K562 treated with DMSO at 1 percent for 24 hours (cell line): ENCODE data around the gene BATF2. TPM values are rescaled to one million over a fixed set of nuclear protein-coding genes. Genes with fewer than 3 reads are reported as not detected.

Source experiments
- total RNA-seq: library from RNA; unstranded; fragments of 300-600 nt; gene quantifications from 2 replicates; pipeline ENCODE4 v1.2.3, GENCODE V29; 2022; ENCODE audit warnings: low read depth; ENCODE audit not compliant: insufficient read depth

The BATF2 gene, protein sequence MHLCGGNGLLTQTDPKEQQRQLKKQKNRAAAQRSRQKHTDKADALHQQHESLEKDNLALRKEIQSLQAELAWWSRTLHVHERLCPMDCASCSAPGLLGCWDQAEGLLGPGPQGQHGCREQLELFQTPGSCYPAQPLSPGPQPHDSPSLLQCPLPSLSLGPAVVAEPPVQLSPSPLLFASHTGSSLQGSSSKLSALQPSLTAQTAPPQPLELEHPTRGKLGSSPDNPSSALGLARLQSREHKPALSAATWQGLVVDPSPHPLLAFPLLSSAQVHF
- 10.3 TPM in 2 replicates for total RNA-seq

DNA sequence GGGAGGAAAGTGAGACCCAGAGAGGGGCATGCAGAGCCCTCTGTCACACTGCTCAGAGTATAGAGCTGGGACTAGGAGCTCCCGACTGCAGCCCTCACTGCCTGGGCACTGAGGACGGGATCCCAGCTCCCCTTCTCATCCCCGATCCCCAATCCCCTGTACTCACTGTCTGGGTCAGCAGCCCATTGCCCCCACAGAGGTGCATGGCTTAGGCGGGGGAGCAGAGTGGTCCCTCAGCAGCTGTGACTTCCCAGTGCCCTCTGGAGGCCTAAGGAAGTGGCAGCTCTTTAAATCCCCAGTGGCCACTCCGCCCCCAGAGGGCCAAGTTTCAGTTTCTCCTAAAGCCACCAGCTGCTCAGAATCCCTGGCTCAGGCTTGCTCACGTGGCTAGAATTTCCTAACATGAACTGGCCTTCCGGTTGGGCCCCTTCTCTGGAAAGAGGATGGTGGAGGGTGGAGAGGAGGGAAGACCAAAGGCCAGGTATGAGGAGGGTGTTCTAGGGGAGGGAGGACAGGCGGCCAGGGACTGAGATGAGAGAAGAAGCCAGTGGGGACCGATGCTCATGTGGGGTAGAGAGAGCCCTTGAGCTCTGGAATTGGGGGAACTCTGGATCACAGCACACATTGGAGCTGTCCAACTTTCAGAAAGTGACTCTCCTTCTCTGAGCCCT is at the start of gene BATF2:
Gene BATF2 (minus strand): TSS at position 262 of the 671 bp plus-strand sequence. CDS start 57 bp downstream, at position 205.

DNA sequence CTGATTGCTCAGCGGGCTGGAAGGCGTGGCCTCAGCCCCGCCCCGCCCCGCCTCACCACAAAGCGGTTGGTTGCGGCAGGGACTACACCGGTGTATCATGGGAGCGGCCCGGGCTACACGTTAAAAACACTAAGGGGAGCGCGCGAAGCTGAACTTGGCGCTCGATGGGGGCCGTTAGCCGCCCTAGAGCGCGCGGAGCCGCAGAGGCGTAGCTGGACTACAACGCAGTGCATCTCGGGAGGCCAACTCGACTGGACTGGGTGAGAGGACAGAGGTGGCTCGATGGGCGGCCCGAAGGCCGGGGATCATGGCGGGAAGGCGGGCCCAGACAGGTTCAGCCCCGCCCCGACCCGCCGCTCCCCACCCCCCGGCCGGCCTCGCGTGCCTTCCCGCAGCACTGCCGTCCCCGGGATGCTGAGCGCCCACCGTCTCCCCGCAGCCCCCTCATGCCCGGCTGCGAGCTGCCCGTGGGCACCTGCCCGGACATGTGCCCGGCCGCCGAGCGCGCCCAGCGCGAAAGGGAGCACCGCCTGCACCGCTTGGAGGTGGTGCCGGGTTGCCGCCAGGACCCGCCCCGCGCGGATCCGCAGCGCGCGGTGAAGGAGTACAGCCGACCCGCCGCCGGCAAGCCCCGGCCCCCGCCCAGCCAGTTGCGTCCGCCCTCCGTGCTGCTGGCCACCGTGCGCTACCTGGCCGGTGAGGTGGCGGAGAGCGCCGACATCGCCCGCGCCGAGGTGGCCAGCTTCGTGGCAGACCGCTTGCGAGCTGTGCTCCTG is 44.3 kb upstream of the BATF2 start, which contains the start of gene SAC3D1:
Gene SAC3D1 (plus strand): TSS at position 364 of the 776 bp plus-strand sequence. CDS start 83 bp downstream, at position 447.

DNA sequence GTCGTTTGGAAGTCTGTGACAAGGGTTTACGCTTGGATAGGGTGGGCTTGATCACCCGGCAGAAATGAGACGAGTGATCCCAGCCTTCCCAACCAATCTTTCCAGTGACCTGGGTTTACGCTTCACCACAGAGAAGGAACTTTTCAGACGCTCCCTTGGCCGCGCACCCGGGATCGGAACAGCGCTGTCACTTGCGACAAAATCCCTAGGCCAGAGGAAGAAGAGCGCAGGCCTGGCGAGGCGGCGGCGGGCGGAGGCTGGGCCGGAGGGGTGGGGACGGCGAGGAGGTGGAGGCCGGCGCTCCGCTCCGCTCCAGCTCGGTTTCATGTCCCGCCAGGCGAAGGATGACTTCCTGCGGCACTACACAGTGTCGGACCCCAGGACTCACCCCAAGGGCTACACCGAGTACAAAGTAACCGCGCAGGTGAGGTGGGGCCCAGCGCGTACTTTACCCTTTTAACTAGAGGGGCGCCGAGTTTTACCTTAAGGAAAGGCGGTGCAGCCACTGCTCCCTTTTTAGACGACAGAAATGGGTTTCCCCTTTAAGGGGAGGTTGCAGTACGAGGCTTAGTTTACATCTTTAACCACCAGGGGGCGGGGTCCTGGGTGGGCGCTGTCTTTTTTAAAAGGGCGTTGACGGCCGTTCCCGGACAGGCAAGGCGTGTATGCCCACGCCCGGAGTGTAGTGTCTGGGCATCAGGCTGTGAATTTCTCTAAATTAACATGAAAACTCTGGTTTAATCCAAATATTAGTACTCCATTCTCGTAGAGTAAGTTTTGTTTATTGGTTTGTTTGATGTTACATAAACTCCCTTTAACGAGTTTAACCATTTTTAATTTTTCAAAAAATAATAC is 30.7 kb upstream of the BATF2 start, which contains the start of gene SNX15:
Gene SNX15 (plus strand): TSS at position 227 of the 855 bp plus-strand sequence. CDS start 99 bp downstream, at position 326.

DNA sequence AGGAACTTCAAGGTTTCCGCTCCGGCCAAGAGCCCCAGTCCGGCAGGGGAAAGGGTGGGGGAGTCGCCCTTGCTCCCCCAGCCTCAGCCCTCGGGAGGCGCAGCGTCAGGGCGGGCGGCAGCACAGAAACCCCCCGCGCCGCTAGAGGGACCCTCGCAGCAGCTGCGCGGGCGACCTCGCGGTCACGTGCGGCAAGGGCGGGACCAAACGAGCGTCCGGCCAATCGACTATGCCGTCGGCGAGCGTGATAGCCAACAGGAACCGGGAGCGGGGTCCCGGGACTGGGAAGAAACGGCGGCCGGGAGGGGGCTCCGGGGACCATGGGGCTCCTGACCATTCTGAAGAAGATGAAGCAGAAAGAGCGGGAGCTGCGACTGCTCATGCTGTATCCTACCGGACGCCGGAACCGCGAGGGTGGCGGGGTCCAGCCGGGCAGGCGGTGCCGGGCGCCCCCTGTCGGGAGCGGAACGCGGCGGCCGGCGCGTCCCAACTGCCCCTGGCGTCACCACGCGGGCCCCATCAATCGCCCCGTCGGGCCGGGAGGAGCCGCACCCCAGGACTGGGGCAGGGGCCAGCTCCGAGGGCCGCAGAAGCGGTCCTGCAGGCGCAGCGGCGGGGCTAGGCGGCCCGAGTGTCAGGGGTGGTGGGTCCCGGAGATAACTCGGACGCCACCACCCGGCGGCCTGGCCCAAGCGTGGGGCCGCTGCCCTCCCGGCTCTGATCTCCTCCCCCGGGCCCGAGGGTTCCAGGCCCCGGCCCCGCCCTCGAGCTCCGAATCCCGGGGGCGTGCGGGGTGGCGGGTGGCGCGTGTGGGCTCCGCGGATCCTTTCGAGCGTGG is 17.3 kb upstream of the BATF2 start, which contains the start of gene ARL2:
Gene ARL2 (plus strand): TSS at position 273 of the 838 bp plus-strand sequence. CDS start 48 bp downstream, at position 321.

DNA sequence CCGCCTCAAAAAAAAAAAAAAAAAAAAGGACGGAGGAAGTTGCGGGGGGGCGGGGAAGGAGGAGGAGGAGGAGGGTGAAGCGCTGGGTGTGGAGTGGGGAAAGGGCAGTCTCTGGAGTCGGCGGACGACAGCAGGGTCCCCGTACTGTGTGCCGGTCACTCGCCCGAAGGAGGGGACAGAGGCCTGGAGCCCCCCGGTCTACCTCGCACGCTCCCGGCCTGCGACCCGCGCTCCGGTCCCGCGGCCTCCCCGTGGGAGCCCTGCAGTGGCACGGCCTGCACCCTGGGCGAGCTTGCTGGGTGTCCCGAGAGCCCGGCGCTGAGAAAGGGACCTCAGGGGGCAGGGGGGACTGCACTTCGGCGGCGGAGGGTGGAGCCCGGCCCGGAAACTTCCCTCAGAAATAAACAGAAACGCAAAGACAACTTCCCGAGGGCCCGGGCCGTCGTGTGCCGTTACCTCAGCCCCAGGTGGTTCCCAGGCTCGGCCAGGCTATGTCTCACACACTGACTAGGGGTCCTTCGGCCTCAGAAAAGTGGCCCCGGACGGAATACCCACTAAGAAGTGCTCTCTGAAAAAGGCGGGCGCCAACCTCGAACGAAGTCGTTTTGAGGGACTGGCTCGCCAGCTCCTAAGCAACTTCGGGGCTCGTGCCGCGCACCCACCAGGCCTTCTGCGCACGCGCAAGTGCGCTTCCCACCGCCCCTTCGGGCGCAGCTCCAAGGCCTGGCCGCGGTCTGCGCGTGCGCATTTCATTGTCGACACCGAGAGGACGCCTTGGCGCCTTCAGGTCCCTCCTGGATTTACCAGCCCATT is 25.1 kb downstream of the BATF2 start, which contains the start of gene MAJIN:
Gene MAJIN (minus strand): TSS at position 688 of the 813 bp plus-strand sequence. CDS start 12,703 bp downstream, outside the sequence.

Other genes with a start within 250 kb of the BATF2 start
- 3.0 and 3.3 TPM in 2 replicates for gene PYGM, start 237.0 kb downstream of the BATF2 start, total RNA-seq
- 112 and 115 TPM in 2 replicates for gene SF1, start 218.4 kb downstream of the BATF2 start, total RNA-seq
- gene MAP4K2, start 193.8 kb downstream of the BATF2 start, total RNA-seq = 14.9 and 18.6 TPM in 2 replicates
- 49.6 and 56.7 TPM in 2 replicates for gene MEN1, start 186.4 kb downstream of the BATF2 start, total RNA-seq
- 8.8 and 8.9 TPM in 2 replicates for gene CDC42BPG, start 152.3 kb downstream of the BATF2 start, total RNA-seq
- gene EHD1, start 118.3 kb downstream of the BATF2 start, total RNA-seq = 69.7 and 74.6 TPM in 2 replicates
- 70.0 and 70.9 TPM in 2 replicates for gene ATG2A, start 79.8 kb downstream of the BATF2 start, total RNA-seq
- 15.6 and 16.7 TPM in 2 replicates for gene PPP2R5B, start 72.3 kb downstream of the BATF2 start, total RNA-seq
- gene GPHA2, start 61.1 kb downstream of the BATF2 start, total RNA-seq = not detected in 2 replicates
- 0.31 TPM in 1 of 2 replicates, not detected in the other for gene MAJIN, start 24.9 kb downstream of the BATF2 start, total RNA-seq
- 131 and 142 TPM in 2 replicates for gene ARL2, start 17.2 kb upstream of the BATF2 start, total RNA-seq
- 53.8 and 58.4 TPM in 2 replicates for gene SNX15, start 30.5 kb upstream of the BATF2 start, total RNA-seq
- 65.7 and 77.0 TPM in 2 replicates for gene SAC3D1, start 44.2 kb upstream of the BATF2 start, total RNA-seq
- 0.61 TPM in 1 of 2 replicates, not detected in the other for gene NAALADL1, start 61.6 kb upstream of the BATF2 start, total RNA-seq
- gene CDCA5, start 87.1 kb upstream of the BATF2 start, total RNA-seq = 83.8 and 84.5 TPM in 2 replicates
- 72.4 and 80.5 TPM in 2 replicates for gene ZFPL1, start 87.3 kb upstream of the BATF2 start, total RNA-seq
- gene VPS51, start 99.2 kb upstream of the BATF2 start, total RNA-seq = 133 and 154 TPM in 2 replicates
- gene TM7SF2, start 114.9 kb upstream of the BATF2 start, total RNA-seq = 34.6 and 41.2 TPM in 2 replicates
- gene ZNHIT2, start 120.7 kb upstream of the BATF2 start, total RNA-seq = 52.0 and 61.4 TPM in 2 replicates
- 1,172 and 1,237 TPM in 2 replicates for gene FAU, start 125.2 kb upstream of the BATF2 start, total RNA-seq
- 82.6 and 89.4 TPM in 2 replicates for gene MRPL49, start 125.3 kb upstream of the BATF2 start, total RNA-seq
- gene SYVN1, start 137.5 kb upstream of the BATF2 start, total RNA-seq = 60.9 and 64.4 TPM in 2 replicates
- gene SPDYC, start 173.3 kb upstream of the BATF2 start, total RNA-seq = 24.4 and 27.1 TPM in 2 replicates
- 212 and 218 TPM in 2 replicates for gene CAPN1, start 185.0 kb upstream of the BATF2 start, total RNA-seq